HG03457 (cell line): ENCODE data around the gene TSPAN3.

ENCODE experiments used
- ATAC-seq: cut with Tn5 transposase; IDR thresholded peaks from one replicate; pipeline ENCODE4 v1.9.1; 2021; ENCODE audit warnings: moderate number of reproducible peaks; ENCODE audit not compliant: unreplicated experiment

The TSPAN3 gene

DNA sequence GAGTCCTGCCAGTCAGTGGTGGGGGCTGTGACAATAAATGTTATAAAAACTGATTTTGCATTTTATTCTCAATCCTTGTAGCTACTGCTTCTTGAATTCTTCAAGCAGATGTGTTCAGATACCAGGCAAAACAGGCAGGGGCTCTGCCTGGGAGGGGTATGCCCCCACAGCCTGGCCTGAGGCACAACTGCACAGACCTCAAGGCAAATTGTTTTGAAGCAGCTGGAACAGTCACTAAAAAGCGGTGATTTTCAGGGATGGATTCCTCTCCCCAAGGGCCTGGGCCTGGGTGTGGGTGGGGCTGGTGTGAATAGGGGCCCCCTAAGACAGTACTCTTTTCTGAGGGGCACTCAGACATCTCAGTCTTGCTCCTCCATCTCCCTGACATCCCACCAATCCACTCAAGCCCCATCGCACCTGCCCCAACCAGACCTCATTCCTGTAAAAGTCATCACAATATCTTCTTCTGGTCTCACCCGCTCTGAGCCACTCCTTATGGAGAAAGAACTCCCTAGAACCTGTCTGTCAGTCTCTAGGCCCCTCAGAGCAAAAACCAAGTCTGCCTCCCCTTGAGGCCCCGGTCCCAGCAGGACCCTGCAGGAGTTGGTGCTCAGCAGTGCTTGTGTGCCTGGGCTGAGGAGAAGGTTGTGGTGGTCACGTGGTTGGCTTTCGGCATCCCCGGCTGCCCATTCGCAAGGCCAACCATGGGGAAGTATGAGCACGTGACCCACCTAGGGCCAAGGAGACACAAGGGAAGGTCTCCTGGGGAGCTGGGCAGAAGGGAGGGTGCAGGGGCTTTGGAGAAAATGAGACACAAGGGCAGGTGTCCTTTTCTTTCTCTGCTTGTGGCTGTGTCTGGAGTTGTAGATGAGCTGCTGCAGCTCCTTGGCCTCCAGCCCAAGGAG lies 78.9 kb downstream of the TSPAN3 start:
- no peak for ATAC-seq
